ENCODE measurements around the gene LSM12. TPM values are rescaled to one million over a fixed set of nuclear protein-coding genes. Genes with fewer than 3 reads are reported as not detected.
"Not testable (repeated sequence)": the region's sequence is repeated elsewhere in the genome, so short reads cannot be mapped to it uniquely, and the experiment has no call there.

LSM12 gene
- total and polyA plus RNA-seq, 12 donors, result 25.2 to 60.7 (median 42.3) TPM

DNA sequence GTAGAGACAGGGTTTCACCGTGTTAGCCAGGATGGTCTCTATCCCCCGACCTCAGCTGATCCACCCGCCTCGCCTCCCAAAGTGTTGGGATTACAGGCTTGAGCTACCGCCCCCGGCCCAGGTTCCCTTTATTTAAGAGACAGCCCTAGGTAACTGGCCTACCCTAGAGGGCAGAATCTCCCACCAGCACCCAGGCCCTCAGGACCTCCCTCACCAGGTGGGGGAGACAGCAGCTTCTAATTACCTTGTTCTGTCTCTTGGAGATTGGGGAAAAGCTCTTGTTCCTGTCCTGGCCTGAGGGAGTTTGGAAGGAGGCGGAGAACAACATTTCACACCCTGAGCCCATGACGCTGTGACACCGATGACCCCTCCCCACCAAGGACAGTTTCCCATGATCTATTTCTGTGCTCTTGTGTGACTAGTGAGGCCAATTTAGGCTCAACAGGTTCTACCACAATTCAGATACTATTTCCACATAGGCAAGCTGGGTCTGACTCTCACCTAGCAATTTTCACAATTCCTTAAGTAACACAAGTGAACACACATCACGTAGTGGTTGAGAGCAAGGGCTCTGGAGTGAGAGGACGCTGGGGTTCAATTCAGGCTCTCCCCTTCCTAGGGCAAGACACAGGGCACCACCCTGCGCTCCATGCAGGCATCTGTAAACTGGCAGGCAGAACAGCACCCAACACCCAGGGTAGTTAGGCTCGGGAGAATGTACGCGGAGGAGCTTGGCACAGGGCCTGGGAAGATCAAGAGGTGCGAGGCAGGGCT, 36.6 kb upstream of the LSM12 start:
- TF ChIP-seq, protein P1, sequence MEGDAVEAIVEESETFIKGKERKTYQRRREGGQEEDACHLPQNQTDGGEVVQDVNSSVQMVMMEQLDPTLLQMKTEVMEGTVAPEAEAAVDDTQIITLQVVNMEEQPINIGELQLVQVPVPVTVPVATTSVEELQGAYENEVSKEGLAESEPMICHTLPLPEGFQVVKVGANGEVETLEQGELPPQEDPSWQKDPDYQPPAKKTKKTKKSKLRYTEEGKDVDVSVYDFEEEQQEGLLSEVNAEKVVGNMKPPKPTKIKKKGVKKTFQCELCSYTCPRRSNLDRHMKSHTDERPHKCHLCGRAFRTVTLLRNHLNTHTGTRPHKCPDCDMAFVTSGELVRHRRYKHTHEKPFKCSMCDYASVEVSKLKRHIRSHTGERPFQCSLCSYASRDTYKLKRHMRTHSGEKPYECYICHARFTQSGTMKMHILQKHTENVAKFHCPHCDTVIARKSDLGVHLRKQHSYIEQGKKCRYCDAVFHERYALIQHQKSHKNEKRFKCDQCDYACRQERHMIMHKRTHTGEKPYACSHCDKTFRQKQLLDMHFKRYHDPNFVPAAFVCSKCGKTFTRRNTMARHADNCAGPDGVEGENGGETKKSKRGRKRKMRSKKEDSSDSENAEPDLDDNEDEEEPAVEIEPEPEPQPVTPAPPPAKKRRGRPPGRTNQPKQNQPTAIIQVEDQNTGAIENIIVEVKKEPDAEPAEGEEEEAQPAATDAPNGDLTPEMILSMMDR (IDR thresholded peaks at IDR 0.05), result no peak
- intact Hi-C loops (cut with DNase I), result no loop called here
- peaks cover 0 to 59% (median 6%) of the 10 kb centered on the region in 9 donors for H3K36me3 ChIP-seq
- H3K27ac ChIP-seq, result peak overlapping the region in 8 of 10 donors; percentile 26 to 91 (median 52)
- H3K9me3 ChIP-seq, result no peaks in the 10 kb centered on the region
- WGBS, 2 donors, result 59 to 72% methylated on average over 16 of the region's 16 CpGs
- H3K4me3 ChIP-seq, result no peak overlapping the region
- H3K27me3 ChIP-seq, result no peaks in the 10 kb centered on the region
- DNase-seq (peak; percentile 55 to 59), ATAC-seq (peak; percentile 23 to 76 (median 46))
- peaks cover 26 to 97% (median 76%) of the 10 kb centered on the region in 9 donors for H3K4me1 ChIP-seq

DNA sequence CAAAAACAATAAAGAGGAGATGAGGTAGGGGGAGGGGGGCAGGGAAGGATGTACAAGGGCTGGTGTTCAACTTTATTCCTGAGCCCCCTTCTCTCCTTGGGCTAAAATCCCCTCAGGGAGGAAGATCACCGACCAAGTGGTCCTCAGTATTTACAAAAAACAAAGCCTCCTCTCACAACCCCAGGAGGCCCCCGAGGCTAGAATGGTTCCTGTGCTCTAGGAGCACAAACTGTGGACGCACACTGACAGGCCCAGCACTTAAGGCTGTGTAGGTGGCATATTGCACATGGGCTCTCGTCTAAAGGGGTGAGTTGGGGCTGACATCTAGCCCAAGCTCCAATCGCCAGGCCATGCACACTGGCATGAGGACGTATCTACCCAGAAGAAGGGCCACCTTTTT, 35.4 kb upstream of the LSM12 start:
- H3K4me1 ChIP-seq, result peaks cover 32 to 97% (median 77%) of the 10 kb centered on the region in 9 donors
- H3K27me3 ChIP-seq; H3K9me3 ChIP-seq; DNase-seq; ATAC-seq; intact Hi-C loops (cut with DNase I); H3K4me3 ChIP-seq: not testable (repeated sequence)
- H3K27ac ChIP-seq, result peak overlapping the region in 1 of 10 donors; percentile 91
- WGBS, 2 donors, result 75 to 79% methylated on average over 6 of the region's 6 CpGs
- peaks cover 0 to 58% (median 6%) of the 10 kb centered on the region in 9 donors for H3K36me3 ChIP-seq

DNA sequence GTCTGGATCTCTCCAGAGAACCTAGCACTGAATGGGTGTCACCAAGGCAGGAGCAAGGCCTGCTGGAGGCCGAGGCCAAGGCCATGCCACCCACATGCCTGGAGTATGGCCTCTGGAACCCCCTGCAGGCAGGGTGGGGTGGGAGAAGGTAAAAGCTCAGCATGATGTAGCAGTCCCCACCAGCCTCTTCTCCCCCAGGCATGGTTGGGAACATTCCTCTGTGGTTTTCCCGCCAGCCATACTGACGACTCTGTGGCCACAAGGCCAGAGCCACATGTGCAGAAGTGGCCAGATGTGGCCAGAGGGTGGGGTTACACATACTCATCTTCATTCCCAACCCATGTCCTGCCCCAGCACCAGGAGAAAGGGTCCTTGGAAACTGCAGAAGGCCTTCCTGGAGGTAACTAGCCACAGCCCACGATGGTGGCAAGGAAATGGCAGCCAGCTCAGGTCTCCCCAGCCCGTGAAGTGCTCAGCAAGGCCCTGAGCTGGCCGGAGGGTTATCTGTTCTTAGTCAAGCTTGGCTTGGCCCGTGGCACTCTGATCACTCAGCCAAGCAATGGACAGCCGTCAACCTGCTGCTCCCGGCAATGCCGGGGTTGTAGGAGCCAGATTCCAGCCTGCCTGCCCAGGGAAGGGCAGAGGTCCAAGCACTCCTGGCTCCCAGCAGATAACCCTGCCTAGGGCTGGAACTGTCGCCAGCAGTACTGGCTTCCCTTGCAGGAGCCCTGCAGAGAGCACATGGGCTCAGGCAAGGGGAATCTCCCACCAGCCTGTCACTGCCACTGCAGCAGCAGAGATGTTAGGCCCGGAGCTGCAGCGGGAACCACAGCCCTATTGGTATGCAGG, 30.9 kb upstream of the LSM12 start:
- Histone ChIP-seq H3K27ac (peak overlapping the region in 9 of 10 donors; percentile 85 to 97 (median 93)), H3K9me3 (no peaks in the 10 kb centered on the region), H3K36me3 (peaks cover 0 to 45% (median 12%) of the 10 kb centered on the region in 9 donors), H3K27me3 (no peaks in the 10 kb centered on the region), H3K4me3 (no peak overlapping the region), H3K4me1 (peaks cover 20 to 91% (median 60%) of the 10 kb centered on the region in 9 donors)
- intact Hi-C loops (cut with DNase I), result loop anchor here in 1 of 10 donors (1.0 to 2.0 kb wide), 2 partner anchors 15 to 27 kb away; partner anchors contain the start of gene G6PC3
- ATAC-seq, result peak; percentile 54 to 90 (median 78)
- 39 to 48% methylated on average over 13 of the region's 13 CpGs for WGBS, 2 donors
- DNase-seq, result peak; percentile 77 to 79
- TF ChIP-seq, protein P1 (IDR thresholded peaks at IDR 0.05), result no peak

DNA sequence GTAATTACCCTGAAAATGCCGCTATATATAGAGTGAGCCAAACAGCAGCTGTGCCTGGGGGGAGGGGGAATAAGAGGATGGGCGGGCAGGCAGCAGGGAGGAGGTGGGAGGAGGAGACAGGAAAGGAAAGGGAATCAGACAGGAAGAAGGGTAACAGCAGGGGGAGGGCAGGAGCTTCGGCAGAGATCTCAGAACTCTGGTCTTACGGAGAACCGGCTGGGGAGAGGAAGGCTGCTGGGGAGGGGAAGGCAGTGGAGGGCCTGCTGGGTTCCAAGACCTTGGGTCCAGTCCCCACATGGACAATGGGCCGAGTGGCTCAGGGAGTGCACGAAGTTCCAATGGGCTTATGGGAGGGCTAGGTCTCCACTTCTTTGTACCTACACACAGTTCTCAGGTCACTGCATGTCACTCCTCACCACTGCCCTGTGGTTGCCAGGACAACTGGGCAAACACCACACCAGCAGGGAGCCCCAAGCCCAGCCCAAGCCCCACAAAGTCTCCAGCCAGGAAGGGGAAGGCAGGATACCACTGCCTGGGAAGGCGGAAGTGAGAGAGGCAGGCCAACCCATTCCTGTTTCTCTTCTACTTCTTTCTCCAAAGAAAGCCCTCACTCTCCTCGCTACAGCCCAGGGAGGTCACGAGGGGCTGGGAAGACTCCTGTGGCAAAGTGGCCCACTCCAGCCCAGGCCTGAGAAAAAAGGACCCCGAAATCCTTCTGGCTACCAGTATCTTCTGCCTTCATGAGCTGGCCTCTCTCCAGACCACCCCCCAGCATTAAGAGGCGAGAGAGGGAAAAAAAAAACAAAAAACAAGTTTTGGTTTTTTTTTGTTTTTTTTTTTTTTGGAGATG, 29.4 kb upstream of the LSM12 start:
- ATAC-seq, result peak; percentile 26 to 88 (median 82)
- Histone ChIP-seq H3K4me3 (peak overlapping the region in 9 of 10 donors; percentile 10 to 50 (median 38)), H3K4me1 (peaks cover 20 to 78% (median 56%) of the 10 kb centered on the region in 9 donors), H3K27me3 (no peaks in the 10 kb centered on the region), H3K9me3 (no peaks in the 10 kb centered on the region), H3K27ac (peak overlapping the region; percentile 83 to 97 (median 92)), H3K36me3 (peaks cover 0 to 46% (median 27%) of the 10 kb centered on the region in 9 donors)
- intact Hi-C loops (cut with DNase I), result loop anchor here in 2 of 10 donors (1.0 to 2.0 kb wide), 2 partner anchors 17 to 27 kb away; partner anchors contain the start of gene HDAC5 (in 1 of the 2)
- 13 to 14% methylated on average over 12 of the region's 12 CpGs for WGBS, 2 donors
- peak; percentile 64 to 90 for DNase-seq
- TF ChIP-seq, protein P1 (IDR thresholded peaks at IDR 0.05), result peak in 5 of 9 donors; percentile 15 to 57 (median 31)
